ENCODE measurements around the gene TXNRD1.

The TXNRD1 gene

GRCh38 chr12:104316936-104317335 is 101.4 kb downstream of the TXNRD1 start:
- Histone ChIP-seq H3K4me2 (ENCODE audit: low read length) (no peak overlapping the region), H2AK5ac (ENCODE audit: low read length) (no peak overlapping the region), H3K27me3 (ENCODE audit: insufficient read depth, low read length, poor library complexity) (no peaks in the 10 kb centered on the region), H3K9ac (ENCODE audit: low read length) (no peak overlapping the region), H2BK5ac (ENCODE audit: low read length) (no peak overlapping the region), H4K8ac (ENCODE audit: low read depth, low read length) (no peak overlapping the region), H3K79me1 (ENCODE audit: low read length) (no peaks in the 10 kb centered on the region), H3K4me1 (ENCODE audit: control insufficient read depth, low read depth, low read length) (no peaks in the 10 kb centered on the region), H2BK120ac (ENCODE audit: low read depth, low read length) (no peak overlapping the region), H3K23ac (ENCODE audit: low read length) (no peak overlapping the region), H2BK15ac (replicated peaks; ENCODE audit: low read depth) (no peak overlapping the region), H3K56ac (ENCODE audit: low read length) (no peak overlapping the region), H3K36me3 (ENCODE audit: control insufficient read depth, insufficient read depth, low read length) (peaks cover 8% of the 10 kb centered on the region), H3K18ac (ENCODE audit: low read length) (no peak overlapping the region), H3K79me2 (ENCODE audit: control insufficient read depth, insufficient read depth, low read length) (no peaks in the 10 kb centered on the region), H3K4me3 (ENCODE audit: low read length) (no peak overlapping the region), H3K27ac (ENCODE audit: low read depth, low read length) (no peak overlapping the region), H3K4ac (ENCODE audit: low read depth, low read length) (no peak overlapping the region), H4K5ac (ENCODE audit: low read length) (no peak overlapping the region)
- no peak for DNase-seq

- Histone ChIP-seq H4K8ac (ENCODE audit: low read depth, low read length) (no peak overlapping the region), H2BK15ac (replicated peaks; ENCODE audit: low read depth) (no peak overlapping the region), H3K79me2 (ENCODE audit: control insufficient read depth, insufficient read depth, low read length) (no peaks in the 10 kb centered on the region), H3K36me3 (ENCODE audit: control insufficient read depth, insufficient read depth, low read length) (peaks cover 7% of the 10 kb centered on the region), H3K27me3 (ENCODE audit: insufficient read depth, low read length, poor library complexity) (no peaks in the 10 kb centered on the region), H3K4me3 (ENCODE audit: low read length) (no peak overlapping the region), H4K5ac (ENCODE audit: low read length) (no peak overlapping the region), H2AK5ac (ENCODE audit: low read length) (no peak overlapping the region), H3K18ac (ENCODE audit: low read length) (no peak overlapping the region), H3K9ac (ENCODE audit: low read length) (no peak overlapping the region), H3K27ac (ENCODE audit: low read depth, low read length) (no peak overlapping the region), H3K23ac (ENCODE audit: low read length) (no peak overlapping the region), H3K79me1 (ENCODE audit: low read length) (no peaks in the 10 kb centered on the region), H2BK120ac (ENCODE audit: low read depth, low read length) (no peak overlapping the region), H3K4ac (ENCODE audit: low read depth, low read length) (no peak overlapping the region), H2BK5ac (ENCODE audit: low read length) (no peak overlapping the region), H3K4me2 (ENCODE audit: low read length) (no peak overlapping the region), H3K4me1 (ENCODE audit: control insufficient read depth, low read depth, low read length) (no peaks in the 10 kb centered on the region), H3K56ac (ENCODE audit: low read length) (no peak overlapping the region)
- no CpG with 5 or more reads among the region's 7 CpGs for WGBS (ENCODE audit: extremely low coverage, insufficient coverage, low lambda C conversion rate)
- no peak for DNase-seq
These were observed 102.1 kb downstream of the TXNRD1 start for GRCh38 chr12:104317538-104318210.

GRCh38 chr12:104319028-104319427 is 103.4 kb downstream of the TXNRD1 start:
- Histone ChIP-seq H4K5ac (ENCODE audit: low read length) (no peak overlapping the region), H4K8ac (ENCODE audit: low read depth, low read length) (no peak overlapping the region), H2BK15ac (replicated peaks; ENCODE audit: low read depth) (no peak overlapping the region), H3K4me3 (ENCODE audit: low read length) (no peak overlapping the region), H3K27ac (ENCODE audit: low read depth, low read length) (no peak overlapping the region), H2BK5ac (ENCODE audit: low read length) (no peak overlapping the region), H3K4me1 (ENCODE audit: control insufficient read depth, low read depth, low read length) (no peaks in the 10 kb centered on the region), H3K4ac (ENCODE audit: low read depth, low read length) (no peak overlapping the region), H3K27me3 (ENCODE audit: insufficient read depth, low read length, poor library complexity) (no peaks in the 10 kb centered on the region), H3K36me3 (ENCODE audit: control insufficient read depth, insufficient read depth, low read length) (peaks cover 6% of the 10 kb centered on the region), H3K79me1 (ENCODE audit: low read length) (no peaks in the 10 kb centered on the region), H2BK120ac (ENCODE audit: low read depth, low read length) (no peak overlapping the region), H3K23ac (ENCODE audit: low read length) (no peak overlapping the region), H2AK5ac (ENCODE audit: low read length) (no peak overlapping the region), H3K18ac (ENCODE audit: low read length) (no peak overlapping the region), H3K56ac (ENCODE audit: low read length) (no peak overlapping the region), H3K9ac (ENCODE audit: low read length) (no peak overlapping the region), H3K79me2 (ENCODE audit: control insufficient read depth, insufficient read depth, low read length) (no peaks in the 10 kb centered on the region), H3K4me2 (ENCODE audit: low read length) (no peak overlapping the region)
- no CpG with 5 or more reads among the region's 1 CpG for WGBS (ENCODE audit: extremely low coverage, insufficient coverage, low lambda C conversion rate)
- DNase-seq, result no peak

- no peaks in the 10 kb centered on the region for H3K79me1 ChIP-seq (ENCODE audit: low read length)
- no peak overlapping the region for H2AK5ac ChIP-seq (ENCODE audit: low read length)
- no peak overlapping the region for H3K18ac ChIP-seq (ENCODE audit: low read length)
- H4K5ac ChIP-seq (ENCODE audit: low read length), result no peak overlapping the region
- no peak overlapping the region for H2BK5ac ChIP-seq (ENCODE audit: low read length)
- no peak overlapping the region for H3K27ac ChIP-seq (ENCODE audit: low read depth, low read length)
- no peak overlapping the region for H3K4ac ChIP-seq (ENCODE audit: low read depth, low read length)
- H2BK120ac ChIP-seq (ENCODE audit: low read depth, low read length), result no peak overlapping the region
- H3K27me3 ChIP-seq (ENCODE audit: insufficient read depth, low read length, poor library complexity), result no peaks in the 10 kb centered on the region
- H4K8ac ChIP-seq (ENCODE audit: low read depth, low read length), result no peak overlapping the region
- no peak overlapping the region for H3K56ac ChIP-seq (ENCODE audit: low read length)
- no peaks in the 10 kb centered on the region for H3K79me2 ChIP-seq (ENCODE audit: control insufficient read depth, insufficient read depth, low read length)
- no peak overlapping the region for H3K4me3 ChIP-seq (ENCODE audit: low read length)
- no peak overlapping the region for H3K23ac ChIP-seq (ENCODE audit: low read length)
- H3K36me3 ChIP-seq (ENCODE audit: control insufficient read depth, insufficient read depth, low read length), result peaks cover 3% of the 10 kb centered on the region
- no peak for DNase-seq
- H3K9ac ChIP-seq (ENCODE audit: low read length), result no peak overlapping the region
- H3K4me2 ChIP-seq (ENCODE audit: low read length), result no peak overlapping the region
- no peaks in the 10 kb centered on the region for H3K4me1 ChIP-seq (ENCODE audit: control insufficient read depth, low read depth, low read length)
- no peak overlapping the region for H2BK15ac ChIP-seq (replicated peaks; ENCODE audit: low read depth)
- no CpG with 5 or more reads among the region's 1 CpG for WGBS (ENCODE audit: extremely low coverage, insufficient coverage, low lambda C conversion rate)
These were observed 104.5 kb downstream of the TXNRD1 start for GRCh38 chr12:104319918-104320626.

- Histone ChIP-seq H3K27ac (ENCODE audit: low read depth, low read length) (no peak overlapping the region), H3K36me3 (ENCODE audit: control insufficient read depth, insufficient read depth, low read length) (peaks cover 3% of the 10 kb centered on the region), H2AK5ac (ENCODE audit: low read length) (no peak overlapping the region), H3K4me1 (ENCODE audit: control insufficient read depth, low read depth, low read length) (no peaks in the 10 kb centered on the region), H3K27me3 (ENCODE audit: insufficient read depth, low read length, poor library complexity) (no peaks in the 10 kb centered on the region), H3K23ac (ENCODE audit: low read length) (no peak overlapping the region), H2BK15ac (replicated peaks; ENCODE audit: low read depth) (no peak overlapping the region), H3K56ac (ENCODE audit: low read length) (no peak overlapping the region), H3K79me2 (ENCODE audit: control insufficient read depth, insufficient read depth, low read length) (no peaks in the 10 kb centered on the region), H4K5ac (ENCODE audit: low read length) (no peak overlapping the region), H3K4ac (ENCODE audit: low read depth, low read length) (no peak overlapping the region), H3K4me2 (ENCODE audit: low read length) (no peak overlapping the region), H2BK120ac (ENCODE audit: low read depth, low read length) (no peak overlapping the region), H3K18ac (ENCODE audit: low read length) (no peak overlapping the region), H2BK5ac (ENCODE audit: low read length) (no peak overlapping the region), H4K8ac (ENCODE audit: low read depth, low read length) (no peak overlapping the region), H3K4me3 (ENCODE audit: low read length) (no peak overlapping the region), H3K79me1 (ENCODE audit: low read length) (no peaks in the 10 kb centered on the region), H3K9ac (ENCODE audit: low read length) (no peak overlapping the region)
- DNase-seq, result no peak
These were observed 105.0 kb downstream of the TXNRD1 start for GRCh38 chr12:104320627-104321024.

GRCh38 chr12:104321949-104322348 is 106.4 kb downstream of the TXNRD1 start:
- H3K27ac ChIP-seq (ENCODE audit: low read depth, low read length), result no peak overlapping the region
- H2BK15ac ChIP-seq (replicated peaks; ENCODE audit: low read depth), result no peak overlapping the region
- H3K36me3 ChIP-seq (ENCODE audit: control insufficient read depth, insufficient read depth, low read length), result peaks cover 5% of the 10 kb centered on the region
- H3K4ac ChIP-seq (ENCODE audit: low read depth, low read length), result no peak overlapping the region
- no peak overlapping the region for H3K23ac ChIP-seq (ENCODE audit: low read length)
- no peak for DNase-seq
- no peaks in the 10 kb centered on the region for H3K79me1 ChIP-seq (ENCODE audit: low read length)
- H2AK5ac ChIP-seq (ENCODE audit: low read length), result no peak overlapping the region
- no peaks in the 10 kb centered on the region for H3K4me1 ChIP-seq (ENCODE audit: control insufficient read depth, low read depth, low read length)
- H2BK5ac ChIP-seq (ENCODE audit: low read length), result no peak overlapping the region
- H3K79me2 ChIP-seq (ENCODE audit: control insufficient read depth, insufficient read depth, low read length), result no peaks in the 10 kb centered on the region
- no peak overlapping the region for H3K4me3 ChIP-seq (ENCODE audit: low read length)
- no CpG with 5 or more reads among the region's 1 CpG for WGBS (ENCODE audit: extremely low coverage, insufficient coverage, low lambda C conversion rate)
- no peak overlapping the region for H3K9ac ChIP-seq (ENCODE audit: low read length)
- no peak overlapping the region for H3K18ac ChIP-seq (ENCODE audit: low read length)
- H3K4me2 ChIP-seq (ENCODE audit: low read length), result no peak overlapping the region
- no peak overlapping the region for H4K8ac ChIP-seq (ENCODE audit: low read depth, low read length)
- no peaks in the 10 kb centered on the region for H3K27me3 ChIP-seq (ENCODE audit: insufficient read depth, low read length, poor library complexity)
- H4K5ac ChIP-seq (ENCODE audit: low read length), result no peak overlapping the region
- no peak overlapping the region for H3K56ac ChIP-seq (ENCODE audit: low read length)
- H2BK120ac ChIP-seq (ENCODE audit: low read depth, low read length), result no peak overlapping the region
